Endodermal cell (in vitro differentiated cells): ENCODE measurements around the gene MTM1. TPM values are rescaled to one million over a fixed set of nuclear protein-coding genes. Genes with fewer than 3 reads are reported as not detected.

Experiments used
- DNase-seq: peaks from one replicate; pipeline ENCODE4 v3.0.0-alpha.2; 2017
- H3K27ac ChIP-seq: 2 replicates; pipeline ENCODE4 v1.5.1; 2013; ENCODE audit warnings: mild to moderate bottlenecking, low read depth, low read length, moderate library complexity
- H3K27me3 ChIP-seq: 2 replicates; pipeline ENCODE4 v1.6.1; 2013; ENCODE audit warnings: mild to moderate bottlenecking, low read length, moderate library complexity; ENCODE audit not compliant: insufficient read depth, control insufficient read depth, poor library complexity, severe bottlenecking
- H3K36me3 ChIP-seq: 2 replicates; pipeline ENCODE4 v1.7.0; 2013; ENCODE audit warnings: mild to moderate bottlenecking, low read length, moderate library complexity; ENCODE audit not compliant: control insufficient read depth, insufficient read depth
- H3K4me1 ChIP-seq: one replicate; pipeline ENCODE4 v1.7.0; 2013; ENCODE audit warnings: low read length; ENCODE audit not compliant: control insufficient read depth, insufficient read depth
- H3K4me3 ChIP-seq: 2 replicates; pipeline ENCODE4 v1.5.1; 2013; ENCODE audit warnings: mild to moderate bottlenecking, low read length, moderate library complexity
- H3K9ac ChIP-seq: 2 replicates; pipeline ENCODE4 v1.6.1; 2013; ENCODE audit warnings: mild to moderate bottlenecking, low read length, moderate library complexity; ENCODE audit not compliant: poor library complexity, severe bottlenecking; ENCODE audit errors: extremely low read depth
- H3K9me3 ChIP-seq: 2 replicates; pipeline ENCODE4 v1.6.1; 2013; ENCODE audit warnings: mild to moderate bottlenecking, low read length, moderate library complexity; ENCODE audit not compliant: control insufficient read depth
- H3K27ac Mint-ChIP-seq: 2 replicates; pipeline ENCODE4 v1.8.0; 2020; ENCODE audit warnings: mixed read lengths
- H3K27me3 Mint-ChIP-seq: 2 replicates; pipeline ENCODE4 v1.8.0; 2021; ENCODE audit warnings: mild to moderate bottlenecking, mixed read lengths; ENCODE audit not compliant: insufficient read depth
- H3K36me3 Mint-ChIP-seq: 2 replicates; pipeline ENCODE4 v1.8.0; 2020; ENCODE audit warnings: low read depth, mixed read lengths
- H3K4me1 Mint-ChIP-seq: 2 replicates; pipeline ENCODE4 v1.8.0; 2020; ENCODE audit warnings: mixed read lengths
- H3K4me3 Mint-ChIP-seq: 2 replicates; pipeline ENCODE4 v1.8.0; 2020; ENCODE audit warnings: mild to moderate bottlenecking, moderate library complexity, mixed read lengths
- H3K9me3 Mint-ChIP-seq: 2 replicates; pipeline ENCODE4 v1.8.0; 2020; ENCODE audit warnings: mild to moderate bottlenecking, mixed read lengths
- CTCF ChIP-seq: fragments of 200-600 bp; sonication (generic); conservative IDR thresholded peaks from 2 replicates; pipeline ENCODE4 v1.5.0; 2021; ENCODE audit warnings: antibody characterized with exemption, mild to moderate bottlenecking
- WGBS, 2 experiments: methylation state at CpG; one replicate each; pipeline versions ENCODE4 v1.1.5 to v1.1.7; 2013; ENCODE audit warnings: missing lambda C conversion rate in 2 of 2, mixed read lengths in 1 of 2; ENCODE audit not compliant: insufficient coverage in 1 of 2, insufficient read length in 1 of 2; 5-methylcytosine and 5-hydroxymethylcytosine counted together
- total RNA-seq, 2 donors: library from RNA; stranded (reverse); fragmentation: NEBNext Ultra II Directional in 1 of 2; extraction: Animal tissue kit (Norgen Biotek cat#: 25700) in 1 of 2; gene quantifications; 2 replicates in 1 of 2; 3 replicates in 1 of 2; pipeline ENCODE4 v1.2.1, GENCODE V29; 2021

Gene MTM1
- total RNA-seq, 2 donors from 2014 or later = 5.9 to 9.8 TPM

GRCh38 chrX:150530821-150531220 lies 37.6 kb upstream of the MTM1 start:
- no peak for TF ChIP-seq CTCF
- Mint-ChIP-seq H3K9me3 (peaks cover 74% of the 10 kb centered on the region), H3K27me3 (peaks cover 3% of the 10 kb centered on the region), H3K27ac (no peak overlapping the region), H3K4me3 (no peak overlapping the region), H3K4me1 (no peaks in the 10 kb centered on the region), H3K36me3 (no peaks in the 10 kb centered on the region)
- Histone ChIP-seq H3K27me3 (no peaks in the 10 kb centered on the region), H3K9ac (no peak overlapping the region), H3K9me3 (no peaks in the 10 kb centered on the region), H3K27ac (no peak overlapping the region), H3K36me3 (no peaks in the 10 kb centered on the region), H3K4me1 (no peaks in the 10 kb centered on the region), H3K4me3 (no peak overlapping the region)
- WGBS, 2 experiments = 83 to 90% methylated on average over 1 to 7 of the region's 7 CpGs
- DNase-seq = no peak

DNA sequence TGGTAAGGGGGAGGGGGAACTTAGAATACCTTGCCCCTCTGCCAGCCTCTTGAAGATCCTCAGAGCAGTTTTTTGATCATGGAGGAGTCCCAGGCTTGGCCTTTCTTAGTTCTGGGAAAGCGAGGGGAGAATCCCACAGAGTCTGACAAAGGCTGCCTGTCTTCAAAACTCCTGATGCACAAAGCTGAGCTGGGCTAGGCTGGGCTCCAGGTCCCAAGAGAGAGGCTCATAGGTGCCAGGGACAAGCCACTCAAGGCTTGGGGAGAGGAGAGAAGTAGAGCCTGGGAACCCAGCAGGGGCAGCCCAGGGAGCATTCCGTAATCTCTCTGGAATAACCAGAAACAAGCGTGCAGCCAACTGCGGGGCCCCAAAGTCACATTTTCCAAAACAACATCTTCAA lies 37.0 kb upstream of the MTM1 start:
- Histone ChIP-seq H3K4me3 (no peak overlapping the region), H3K27me3 (no peaks in the 10 kb centered on the region), H3K9me3 (no peaks in the 10 kb centered on the region), H3K4me1 (no peaks in the 10 kb centered on the region), H3K27ac (no peak overlapping the region), H3K36me3 (no peaks in the 10 kb centered on the region), H3K9ac (no peak overlapping the region)
- Mint-ChIP-seq H3K27ac (no peak overlapping the region), H3K27me3 (peaks cover 3% of the 10 kb centered on the region), H3K4me1 (no peaks in the 10 kb centered on the region), H3K36me3 (no peaks in the 10 kb centered on the region), H3K9me3 (peaks cover 72% of the 10 kb centered on the region), H3K4me3 (no peak overlapping the region)
- no peak for DNase-seq
- WGBS, 2 experiments = 93% methylated on average over 3 of the region's 4 CpGs; no CpG with 5 or more reads in 1 of the 2 experiments
- TF ChIP-seq CTCF = no peak

DNA sequence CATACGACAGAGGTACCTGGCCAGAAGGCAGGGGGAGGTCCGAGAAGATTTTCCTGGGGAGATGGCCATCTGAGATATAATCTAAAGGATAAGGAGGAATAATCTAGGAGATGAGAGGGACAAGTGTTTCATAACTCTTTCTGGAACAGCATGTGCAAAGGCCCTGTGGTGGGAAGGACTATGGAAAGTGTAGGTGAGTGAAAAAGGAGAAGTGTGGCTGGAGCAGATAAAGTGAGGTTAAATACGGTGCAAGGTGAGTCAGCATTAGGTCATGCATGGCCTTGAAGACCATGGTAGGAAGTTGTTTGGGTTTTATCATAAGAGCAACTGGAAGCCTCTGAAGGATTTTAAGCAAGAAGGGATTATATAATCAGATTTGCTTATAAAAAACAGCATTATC lies 34.6 kb upstream of the MTM1 start:
- Mint-ChIP-seq H3K27ac (no peak overlapping the region), H3K4me1 (no peaks in the 10 kb centered on the region), H3K27me3 (peaks cover 4% of the 10 kb centered on the region), H3K4me3 (no peak overlapping the region), H3K9me3 (peaks cover 78% of the 10 kb centered on the region), H3K36me3 (no peaks in the 10 kb centered on the region)
- H3K27me3 ChIP-seq = no peaks in the 10 kb centered on the region
- H3K4me3 ChIP-seq = no peak overlapping the region
- H3K9ac ChIP-seq = no peak overlapping the region
- H3K4me1 ChIP-seq = no peaks in the 10 kb centered on the region
- TF ChIP-seq CTCF = no peak
- no peaks in the 10 kb centered on the region for H3K36me3 ChIP-seq
- DNase-seq = no peak
- H3K9me3 ChIP-seq = no peaks in the 10 kb centered on the region
- no peak overlapping the region for H3K27ac ChIP-seq
- 80 to 89% methylated on average over 1 to 3 of the region's 3 CpGs for WGBS, 2 experiments
